Activated CD8-positive, alpha-beta T cell treated with anti-CD3 and anti-CD28 coated beads for 36 hours (primary cell): ENCODE measurements around the gene CACNA1S. TPM values are rescaled to one million over a fixed set of nuclear protein-coding genes. Genes with fewer than 3 reads are reported as not detected.

Experiments used
- ATAC-seq: fragments of 200-7000 bp; cut with Tn5 transposase; one replicate; pipeline ENCODE4 v1.10.0; 2021; ENCODE audit warnings: mild to moderate bottlenecking, moderate library complexity
- CTCF ChIA-PET: fragments of 350-600 bp; sonication (Branson Sonifier 250); formaldehyde crosslinking; loops from one replicate; lab custom pipeline; 2021; ENCODE audit warnings: antibody characterized with exemption; lab: Charles Lee
- POLR2A ChIA-PET: fragments of 350-600 bp; sonication (Branson Sonifier 250); formaldehyde crosslinking; loops from one replicate; lab custom pipeline; 2021; ENCODE audit warnings: antibody characterized with exemption; lab: Charles Lee
- DNase-seq: peaks from one replicate; pipeline ENCODE4 v3.0.0-alpha.2; 2020
- H3K27ac Mint-ChIP-seq: one replicate; pipeline ENCODE4 v1.8.0; 2021; ENCODE audit warnings: mild to moderate bottlenecking, mixed read lengths
- H3K27me3 Mint-ChIP-seq: one replicate; pipeline ENCODE4 v1.8.0; 2021; ENCODE audit warnings: mixed read lengths
- H3K36me3 Mint-ChIP-seq: one replicate; pipeline ENCODE4 v1.8.0; 2021; ENCODE audit warnings: low read depth, mixed read lengths
- H3K4me1 Mint-ChIP-seq: one replicate; pipeline ENCODE4 v1.8.0; 2021; ENCODE audit warnings: low read depth, mixed read lengths
- H3K4me3 Mint-ChIP-seq: one replicate; pipeline ENCODE4 v1.8.0; 2021; ENCODE audit warnings: mild to moderate bottlenecking, moderate library complexity, mixed read lengths
- H3K9me3 Mint-ChIP-seq: one replicate; pipeline ENCODE4 v1.8.0; 2021; ENCODE audit warnings: mixed read lengths
- intact Hi-C: fragments of 100-400 bp; cut with micrococcal nuclease; formaldehyde crosslinking; loops from one replicate; pipeline ENCODE4 v1.10.0; 2022
- total RNA-seq, 2 experiments: library from RNA; stranded (reverse); gene quantifications; one replicate each; pipeline ENCODE4 v1.2.3, GENCODE V29; 2021
- TF ChIP-seq, protein P1 (sequence below): fragments of 200-600 bp; IDR thresholded peaks from one replicate; pipeline ENCODE4 v1.8.0; 2022; ENCODE audit warnings: antibody characterized with exemption, mild to moderate bottlenecking

Gene CACNA1S
- total RNA-seq, 2 experiments from 2014 or later = not detected

GRCh38 chr1:201000391-201000790 lies 111.8 kb downstream of the CACNA1S start:
- no peak for DNase-seq
- no peak for ATAC-seq
- no peaks in the 10 kb centered on the region for H3K9me3 Mint-ChIP-seq
- ChIA-PET CTCF (interaction anchor here (2.6 kb wide), 1 partner anchor 28 kb away, joined by 10 read pairs; no protein-coding TSS in a partner anchor), POLR2A (interaction anchor here (0.8 to 2.7 kb wide), 3 partner anchors 10 to 17 kb away, joined by 3 to 8 read pairs (median 3); no protein-coding TSS in a partner anchor)
- H3K27ac Mint-ChIP-seq = no peak overlapping the region
- intact Hi-C loops = no loop called here
- H3K4me1 Mint-ChIP-seq = peaks cover 21% of the 10 kb centered on the region
- H3K27me3 Mint-ChIP-seq = no peaks in the 10 kb centered on the region
- TF ChIP-seq, protein P1, sequence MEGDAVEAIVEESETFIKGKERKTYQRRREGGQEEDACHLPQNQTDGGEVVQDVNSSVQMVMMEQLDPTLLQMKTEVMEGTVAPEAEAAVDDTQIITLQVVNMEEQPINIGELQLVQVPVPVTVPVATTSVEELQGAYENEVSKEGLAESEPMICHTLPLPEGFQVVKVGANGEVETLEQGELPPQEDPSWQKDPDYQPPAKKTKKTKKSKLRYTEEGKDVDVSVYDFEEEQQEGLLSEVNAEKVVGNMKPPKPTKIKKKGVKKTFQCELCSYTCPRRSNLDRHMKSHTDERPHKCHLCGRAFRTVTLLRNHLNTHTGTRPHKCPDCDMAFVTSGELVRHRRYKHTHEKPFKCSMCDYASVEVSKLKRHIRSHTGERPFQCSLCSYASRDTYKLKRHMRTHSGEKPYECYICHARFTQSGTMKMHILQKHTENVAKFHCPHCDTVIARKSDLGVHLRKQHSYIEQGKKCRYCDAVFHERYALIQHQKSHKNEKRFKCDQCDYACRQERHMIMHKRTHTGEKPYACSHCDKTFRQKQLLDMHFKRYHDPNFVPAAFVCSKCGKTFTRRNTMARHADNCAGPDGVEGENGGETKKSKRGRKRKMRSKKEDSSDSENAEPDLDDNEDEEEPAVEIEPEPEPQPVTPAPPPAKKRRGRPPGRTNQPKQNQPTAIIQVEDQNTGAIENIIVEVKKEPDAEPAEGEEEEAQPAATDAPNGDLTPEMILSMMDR = no peak
- H3K36me3 Mint-ChIP-seq = peaks cover 77% of the 10 kb centered on the region
- no peak overlapping the region for H3K4me3 Mint-ChIP-seq

- intact Hi-C loops = no loop called here
- DNase-seq (no peak), ATAC-seq (no peak)
- H3K4me3 Mint-ChIP-seq = no peak overlapping the region
- POLR2A ChIA-PET = interaction anchor here (0.8 to 1.1 kb wide), 2 partner anchors 9 to 17 kb away, joined by 3 read pairs; no protein-coding TSS in a partner anchor
- peaks cover 73% of the 10 kb centered on the region for H3K36me3 Mint-ChIP-seq
- CTCF ChIA-PET = no interaction called here
- H3K9me3 Mint-ChIP-seq = no peaks in the 10 kb centered on the region
- H3K4me1 Mint-ChIP-seq = peaks cover 19% of the 10 kb centered on the region
- no peak overlapping the region for H3K27ac Mint-ChIP-seq
- TF ChIP-seq, protein P1 = no peak
- H3K27me3 Mint-ChIP-seq = no peaks in the 10 kb centered on the region
Measured at GRCh38 chr1:200999667-201000066, 112.6 kb downstream of the CACNA1S start.

GRCh38 chr1:200998323-200998722 lies 113.9 kb downstream of the CACNA1S start:
- Mint-ChIP-seq H3K27ac (no peak overlapping the region), H3K36me3 (peaks cover 70% of the 10 kb centered on the region), H3K27me3 (no peaks in the 10 kb centered on the region), H3K4me3 (no peak overlapping the region), H3K4me1 (peaks cover 14% of the 10 kb centered on the region), H3K9me3 (no peaks in the 10 kb centered on the region)
- TF ChIP-seq, protein P1 = no peak
- DNase-seq (no peak), ATAC-seq (no peak)
- intact Hi-C loops = no loop called here
- ChIA-PET POLR2A (interaction anchor here (1.0 to 1.2 kb wide), 4 partner anchors 11 to 25 kb away, joined by 3 to 4 read pairs (median 3); partner anchors contain the start of gene KIF21B), CTCF (interaction anchor here (1.1 to 1.7 kb wide), 3 partner anchors 19 to 46 kb away, joined by 3 to 10 read pairs (median 5); no protein-coding TSS in a partner anchor)

DNA sequence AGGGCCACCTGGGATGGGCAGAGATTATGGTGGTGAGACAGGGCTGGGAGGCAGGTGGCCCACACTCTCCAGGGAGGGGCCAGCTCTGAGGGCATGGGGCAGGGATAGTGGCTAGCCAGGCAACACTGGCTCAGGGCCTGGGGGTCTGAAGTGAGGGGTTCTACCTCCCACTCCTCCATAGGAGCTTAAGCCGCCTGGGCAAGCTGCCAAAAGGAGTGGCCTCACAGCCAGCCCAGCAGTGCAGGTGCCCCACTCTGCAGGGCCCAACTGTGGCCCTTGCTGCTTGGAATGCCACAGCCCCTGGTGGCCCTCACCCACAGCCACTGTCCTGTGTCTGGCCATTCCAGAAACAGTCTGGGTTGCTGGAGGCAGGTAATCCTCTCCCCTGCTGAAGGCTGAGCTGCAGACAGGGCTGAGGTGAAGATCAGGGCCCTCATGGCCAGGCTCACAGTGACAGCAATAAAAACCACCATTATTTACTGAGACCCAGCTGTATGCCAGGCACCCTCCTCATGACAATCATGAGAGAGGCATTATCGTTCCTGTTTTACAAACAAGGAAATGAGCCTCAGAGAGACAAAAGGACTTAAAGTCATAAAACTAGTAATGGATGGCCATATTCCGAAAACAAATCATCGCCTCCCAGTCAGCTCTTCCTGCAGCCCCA lies 119.7 kb downstream of the CACNA1S start:
- H3K4me3 Mint-ChIP-seq = no peak overlapping the region
- POLR2A ChIA-PET = no interaction called here

More for the DNA sequence above, 119.7 kb downstream of the CACNA1S start:
- no peaks in the 10 kb centered on the region for H3K27me3 Mint-ChIP-seq
- no peaks in the 10 kb centered on the region for H3K9me3 Mint-ChIP-seq
- DNase-seq (no peak), ATAC-seq (no peak)
- no peak overlapping the region for H3K27ac Mint-ChIP-seq
- H3K36me3 Mint-ChIP-seq = peaks cover 44% of the 10 kb centered on the region
- no peaks in the 10 kb centered on the region for H3K4me1 Mint-ChIP-seq
- CTCF ChIA-PET = interaction anchor here (1.9 to 4.0 kb wide), 2 partner anchors 13 to 21 kb away, joined by 5 to 29 read pairs; no protein-coding TSS in a partner anchor
- TF ChIP-seq, protein P1 = no peak
- intact Hi-C loops = no loop called here
